K562 (cell line): ENCODE data around the gene ZNF43. TPM values are rescaled to one million over a fixed set of nuclear protein-coding genes. Genes with fewer than 3 reads are reported as not detected.

Experiments used
- ZNF143 ChIP-seq: sonication (generic); formaldehyde crosslinking; IDR thresholded peaks from 2 replicates; pipeline ENCODE4 v1.9.0; 2022; ENCODE audit warnings: mild to moderate bottlenecking, missing genetic modification reagents
- ZNF239 ChIP-seq: fragments of 250-450 bp; sonication (Bioruptor Pico); IDR thresholded peaks from 2 replicates; pipeline ENCODE4 v1.4.0; 2020; ENCODE audit warnings: mild to moderate bottlenecking
- ZNF41 ChIP-seq: fragments of 250-450 bp; sonication (Bioruptor Pico); conservative IDR thresholded peaks from 2 replicates; pipeline ENCODE4 v1.4.0; 2020; ENCODE audit warnings: mild to moderate bottlenecking
- polyA plus RNA-seq, 8 experiments: library from polyadenylated mRNA; depleted of rRNA in 4 of 8; stranded (reverse) in 5 of 8; unstranded in 3 of 8; fragments of >200 nt; fragmentation: Nextera tagmentation in 2 of 8; fragmentation: Illumina TruSeq in 1 of 8; extraction: Ambion mirVana in 2 of 8; extraction: Trizol in 1 of 8; gene quantifications; 2 replicates each; pipeline versions ENCODE4 v1.2.1 to v1.2.3, GENCODE V29; 2011 to 2014; ENCODE audit warnings: inconsistent platforms in 1 of 8, missing spikeins in 1 of 8
- total RNA-seq, 7 experiments: library from RNA; depleted of rRNA in 6 of 7; stranded (reverse); fragments of >200 nt in 6 of 7; fragmentation: Illumina TruSeq in 2 of 7; extraction: Trizol in 2 of 7; gene quantifications; 2 replicates each; pipeline versions ENCODE4 v1.2.1 to v1.2.3, GENCODE V29; 2011 to 2021; ENCODE audit warnings: low replicate concordance in 1 of 7
- TF ChIP-seq, protein P1 (sequence below): sonication (generic); formaldehyde crosslinking; IDR thresholded peaks from 2 replicates; pipeline ENCODE4 v1.8.1; 2022; ENCODE audit warnings: missing genetic modification reagents
- TF ChIP-seq, protein P2 (sequence below): fragments of 200-600 bp; sonication (generic); IDR thresholded peaks from one replicate; pipeline ENCODE4 v1.6.1; 2012; ENCODE audit warnings: mild to moderate bottlenecking, low read depth, low read length, inconsistent platforms
- TF ChIP-seq, protein P3 (sequence below): fragments of 200-800 bp; sonication (Bioruptor generic); IDR thresholded peaks from 2 replicates; pipeline ENCODE4 v1.6.1; 2016; ENCODE audit warnings: missing genetic modification characterization, missing compliant biosample characterization

ZNF43 gene
- total and polyA plus RNA-seq, 9 of the 15 experiments (the other 6 are each of a cell fraction or from before 2014, with no cell fraction given) = 3.6 to 18.6 (median 9.2) TPM

DNA sequence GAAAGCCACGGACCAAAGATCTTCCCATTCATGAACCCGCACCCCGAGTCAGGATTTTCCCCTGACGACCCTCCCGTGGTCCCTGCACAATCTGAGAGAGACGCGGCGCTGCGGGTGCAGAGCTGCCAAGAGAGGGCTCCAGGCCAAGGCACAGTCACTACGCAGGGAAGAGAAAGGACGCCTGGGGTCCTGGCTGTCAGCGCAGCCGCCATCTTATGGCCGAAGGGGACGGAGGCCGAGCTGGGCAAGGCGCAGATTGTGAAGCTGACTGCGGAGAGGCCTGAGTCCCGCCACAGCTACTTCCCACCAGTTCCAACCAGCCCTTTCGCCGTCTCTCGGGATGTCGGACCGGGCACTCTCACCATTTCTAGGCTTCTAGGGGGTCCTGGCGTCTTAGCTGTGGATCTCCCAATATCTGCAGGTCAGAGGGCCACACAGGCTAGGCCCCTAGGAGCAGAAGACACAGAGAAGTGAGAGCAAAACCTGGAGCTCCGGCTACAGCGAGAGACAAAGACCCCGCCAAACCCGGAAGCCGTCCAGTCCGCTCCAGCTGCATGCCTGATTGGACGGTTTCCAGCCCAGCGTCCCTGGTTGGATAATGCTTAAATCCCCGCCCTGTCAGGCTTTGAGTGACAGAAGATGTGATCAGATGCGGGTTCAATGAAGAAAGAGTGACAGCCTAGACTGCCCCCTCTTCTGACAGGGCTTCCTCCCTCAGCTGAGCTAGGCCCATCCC lies 68.7 kb downstream of the ZNF43 start, which contains the start of gene ZNF100 (continued):
- TF ChIP-seq, protein P1, sequence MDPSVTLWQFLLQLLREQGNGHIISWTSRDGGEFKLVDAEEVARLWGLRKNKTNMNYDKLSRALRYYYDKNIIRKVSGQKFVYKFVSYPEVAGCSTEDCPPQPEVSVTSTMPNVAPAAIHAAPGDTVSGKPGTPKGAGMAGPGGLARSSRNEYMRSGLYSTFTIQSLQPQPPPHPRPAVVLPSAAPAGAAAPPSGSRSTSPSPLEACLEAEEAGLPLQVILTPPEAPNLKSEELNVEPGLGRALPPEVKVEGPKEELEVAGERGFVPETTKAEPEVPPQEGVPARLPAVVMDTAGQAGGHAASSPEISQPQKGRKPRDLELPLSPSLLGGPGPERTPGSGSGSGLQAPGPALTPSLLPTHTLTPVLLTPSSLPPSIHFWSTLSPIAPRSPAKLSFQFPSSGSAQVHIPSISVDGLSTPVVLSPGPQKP (CRISPR knock-in tag) = no peak
- no peak for TF ChIP-seq ZNF41 (CRISPR knock-in tag)
- TF ChIP-seq, protein P2, sequence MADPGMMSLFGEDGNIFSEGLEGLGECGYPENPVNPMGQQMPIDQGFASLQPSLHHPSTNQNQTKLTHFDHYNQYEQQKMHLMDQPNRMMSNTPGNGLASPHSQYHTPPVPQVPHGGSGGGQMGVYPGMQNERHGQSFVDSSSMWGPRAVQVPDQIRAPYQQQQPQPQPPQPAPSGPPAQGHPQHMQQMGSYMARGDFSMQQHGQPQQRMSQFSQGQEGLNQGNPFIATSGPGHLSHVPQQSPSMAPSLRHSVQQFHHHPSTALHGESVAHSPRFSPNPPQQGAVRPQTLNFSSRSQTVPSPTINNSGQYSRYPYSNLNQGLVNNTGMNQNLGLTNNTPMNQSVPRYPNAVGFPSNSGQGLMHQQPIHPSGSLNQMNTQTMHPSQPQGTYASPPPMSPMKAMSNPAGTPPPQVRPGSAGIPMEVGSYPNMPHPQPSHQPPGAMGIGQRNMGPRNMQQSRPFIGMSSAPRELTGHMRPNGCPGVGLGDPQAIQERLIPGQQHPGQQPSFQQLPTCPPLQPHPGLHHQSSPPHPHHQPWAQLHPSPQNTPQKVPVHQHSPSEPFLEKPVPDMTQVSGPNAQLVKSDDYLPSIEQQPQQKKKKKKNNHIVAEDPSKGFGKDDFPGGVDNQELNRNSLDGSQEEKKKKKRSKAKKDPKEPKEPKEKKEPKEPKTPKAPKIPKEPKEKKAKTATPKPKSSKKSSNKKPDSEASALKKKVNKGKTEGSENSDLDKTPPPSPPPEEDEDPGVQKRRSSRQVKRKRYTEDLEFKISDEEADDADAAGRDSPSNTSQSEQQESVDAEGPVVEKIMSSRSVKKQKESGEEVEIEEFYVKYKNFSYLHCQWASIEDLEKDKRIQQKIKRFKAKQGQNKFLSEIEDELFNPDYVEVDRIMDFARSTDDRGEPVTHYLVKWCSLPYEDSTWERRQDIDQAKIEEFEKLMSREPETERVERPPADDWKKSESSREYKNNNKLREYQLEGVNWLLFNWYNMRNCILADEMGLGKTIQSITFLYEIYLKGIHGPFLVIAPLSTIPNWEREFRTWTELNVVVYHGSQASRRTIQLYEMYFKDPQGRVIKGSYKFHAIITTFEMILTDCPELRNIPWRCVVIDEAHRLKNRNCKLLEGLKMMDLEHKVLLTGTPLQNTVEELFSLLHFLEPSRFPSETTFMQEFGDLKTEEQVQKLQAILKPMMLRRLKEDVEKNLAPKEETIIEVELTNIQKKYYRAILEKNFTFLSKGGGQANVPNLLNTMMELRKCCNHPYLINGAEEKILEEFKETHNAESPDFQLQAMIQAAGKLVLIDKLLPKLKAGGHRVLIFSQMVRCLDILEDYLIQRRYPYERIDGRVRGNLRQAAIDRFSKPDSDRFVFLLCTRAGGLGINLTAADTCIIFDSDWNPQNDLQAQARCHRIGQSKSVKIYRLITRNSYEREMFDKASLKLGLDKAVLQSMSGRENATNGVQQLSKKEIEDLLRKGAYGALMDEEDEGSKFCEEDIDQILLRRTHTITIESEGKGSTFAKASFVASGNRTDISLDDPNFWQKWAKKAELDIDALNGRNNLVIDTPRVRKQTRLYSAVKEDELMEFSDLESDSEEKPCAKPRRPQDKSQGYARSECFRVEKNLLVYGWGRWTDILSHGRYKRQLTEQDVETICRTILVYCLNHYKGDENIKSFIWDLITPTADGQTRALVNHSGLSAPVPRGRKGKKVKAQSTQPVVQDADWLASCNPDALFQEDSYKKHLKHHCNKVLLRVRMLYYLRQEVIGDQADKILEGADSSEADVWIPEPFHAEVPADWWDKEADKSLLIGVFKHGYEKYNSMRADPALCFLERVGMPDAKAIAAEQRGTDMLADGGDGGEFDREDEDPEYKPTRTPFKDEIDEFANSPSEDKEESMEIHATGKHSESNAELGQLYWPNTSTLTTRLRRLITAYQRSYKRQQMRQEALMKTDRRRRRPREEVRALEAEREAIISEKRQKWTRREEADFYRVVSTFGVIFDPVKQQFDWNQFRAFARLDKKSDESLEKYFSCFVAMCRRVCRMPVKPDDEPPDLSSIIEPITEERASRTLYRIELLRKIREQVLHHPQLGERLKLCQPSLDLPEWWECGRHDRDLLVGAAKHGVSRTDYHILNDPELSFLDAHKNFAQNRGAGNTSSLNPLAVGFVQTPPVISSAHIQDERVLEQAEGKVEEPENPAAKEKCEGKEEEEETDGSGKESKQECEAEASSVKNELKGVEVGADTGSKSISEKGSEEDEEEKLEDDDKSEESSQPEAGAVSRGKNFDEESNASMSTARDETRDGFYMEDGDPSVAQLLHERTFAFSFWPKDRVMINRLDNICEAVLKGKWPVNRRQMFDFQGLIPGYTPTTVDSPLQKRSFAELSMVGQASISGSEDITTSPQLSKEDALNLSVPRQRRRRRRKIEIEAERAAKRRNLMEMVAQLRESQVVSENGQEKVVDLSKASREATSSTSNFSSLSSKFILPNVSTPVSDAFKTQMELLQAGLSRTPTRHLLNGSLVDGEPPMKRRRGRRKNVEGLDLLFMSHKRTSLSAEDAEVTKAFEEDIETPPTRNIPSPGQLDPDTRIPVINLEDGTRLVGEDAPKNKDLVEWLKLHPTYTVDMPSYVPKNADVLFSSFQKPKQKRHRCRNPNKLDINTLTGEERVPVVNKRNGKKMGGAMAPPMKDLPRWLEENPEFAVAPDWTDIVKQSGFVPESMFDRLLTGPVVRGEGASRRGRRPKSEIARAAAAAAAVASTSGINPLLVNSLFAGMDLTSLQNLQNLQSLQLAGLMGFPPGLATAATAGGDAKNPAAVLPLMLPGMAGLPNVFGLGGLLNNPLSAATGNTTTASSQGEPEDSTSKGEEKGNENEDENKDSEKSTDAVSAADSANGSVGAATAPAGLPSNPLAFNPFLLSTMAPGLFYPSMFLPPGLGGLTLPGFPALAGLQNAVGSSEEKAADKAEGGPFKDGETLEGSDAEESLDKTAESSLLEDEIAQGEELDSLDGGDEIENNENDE = no peak
- no peak for TF ChIP-seq ZNF143 (CRISPR knock-in tag)
- TF ChIP-seq ZNF239 (CRISPR knock-in tag) = no peak
- TF ChIP-seq, protein P3, sequence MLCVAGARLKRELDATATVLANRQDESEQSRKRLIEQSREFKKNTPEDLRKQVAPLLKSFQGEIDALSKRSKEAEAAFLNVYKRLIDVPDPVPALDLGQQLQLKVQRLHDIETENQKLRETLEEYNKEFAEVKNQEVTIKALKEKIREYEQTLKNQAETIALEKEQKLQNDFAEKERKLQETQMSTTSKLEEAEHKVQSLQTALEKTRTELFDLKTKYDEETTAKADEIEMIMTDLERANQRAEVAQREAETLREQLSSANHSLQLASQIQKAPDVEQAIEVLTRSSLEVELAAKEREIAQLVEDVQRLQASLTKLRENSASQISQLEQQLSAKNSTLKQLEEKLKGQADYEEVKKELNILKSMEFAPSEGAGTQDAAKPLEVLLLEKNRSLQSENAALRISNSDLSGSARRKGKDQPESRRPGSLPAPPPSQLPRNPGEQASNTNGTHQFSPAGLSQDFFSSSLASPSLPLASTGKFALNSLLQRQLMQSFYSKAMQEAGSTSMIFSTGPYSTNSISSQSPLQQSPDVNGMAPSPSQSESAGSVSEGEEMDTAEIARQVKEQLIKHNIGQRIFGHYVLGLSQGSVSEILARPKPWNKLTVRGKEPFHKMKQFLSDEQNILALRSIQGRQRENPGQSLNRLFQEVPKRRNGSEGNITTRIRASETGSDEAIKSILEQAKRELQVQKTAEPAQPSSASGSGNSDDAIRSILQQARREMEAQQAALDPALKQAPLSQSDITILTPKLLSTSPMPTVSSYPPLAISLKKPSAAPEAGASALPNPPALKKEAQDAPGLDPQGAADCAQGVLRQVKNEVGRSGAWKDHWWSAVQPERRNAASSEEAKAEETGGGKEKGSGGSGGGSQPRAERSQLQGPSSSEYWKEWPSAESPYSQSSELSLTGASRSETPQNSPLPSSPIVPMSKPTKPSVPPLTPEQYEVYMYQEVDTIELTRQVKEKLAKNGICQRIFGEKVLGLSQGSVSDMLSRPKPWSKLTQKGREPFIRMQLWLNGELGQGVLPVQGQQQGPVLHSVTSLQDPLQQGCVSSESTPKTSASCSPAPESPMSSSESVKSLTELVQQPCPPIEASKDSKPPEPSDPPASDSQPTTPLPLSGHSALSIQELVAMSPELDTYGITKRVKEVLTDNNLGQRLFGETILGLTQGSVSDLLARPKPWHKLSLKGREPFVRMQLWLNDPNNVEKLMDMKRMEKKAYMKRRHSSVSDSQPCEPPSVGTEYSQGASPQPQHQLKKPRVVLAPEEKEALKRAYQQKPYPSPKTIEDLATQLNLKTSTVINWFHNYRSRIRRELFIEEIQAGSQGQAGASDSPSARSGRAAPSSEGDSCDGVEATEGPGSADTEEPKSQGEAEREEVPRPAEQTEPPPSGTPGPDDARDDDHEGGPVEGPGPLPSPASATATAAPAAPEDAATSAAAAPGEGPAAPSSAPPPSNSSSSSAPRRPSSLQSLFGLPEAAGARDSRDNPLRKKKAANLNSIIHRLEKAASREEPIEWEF (CRISPR knock-in tag) = no peak
